ENCODE data around the gene PAN2.

DNA sequence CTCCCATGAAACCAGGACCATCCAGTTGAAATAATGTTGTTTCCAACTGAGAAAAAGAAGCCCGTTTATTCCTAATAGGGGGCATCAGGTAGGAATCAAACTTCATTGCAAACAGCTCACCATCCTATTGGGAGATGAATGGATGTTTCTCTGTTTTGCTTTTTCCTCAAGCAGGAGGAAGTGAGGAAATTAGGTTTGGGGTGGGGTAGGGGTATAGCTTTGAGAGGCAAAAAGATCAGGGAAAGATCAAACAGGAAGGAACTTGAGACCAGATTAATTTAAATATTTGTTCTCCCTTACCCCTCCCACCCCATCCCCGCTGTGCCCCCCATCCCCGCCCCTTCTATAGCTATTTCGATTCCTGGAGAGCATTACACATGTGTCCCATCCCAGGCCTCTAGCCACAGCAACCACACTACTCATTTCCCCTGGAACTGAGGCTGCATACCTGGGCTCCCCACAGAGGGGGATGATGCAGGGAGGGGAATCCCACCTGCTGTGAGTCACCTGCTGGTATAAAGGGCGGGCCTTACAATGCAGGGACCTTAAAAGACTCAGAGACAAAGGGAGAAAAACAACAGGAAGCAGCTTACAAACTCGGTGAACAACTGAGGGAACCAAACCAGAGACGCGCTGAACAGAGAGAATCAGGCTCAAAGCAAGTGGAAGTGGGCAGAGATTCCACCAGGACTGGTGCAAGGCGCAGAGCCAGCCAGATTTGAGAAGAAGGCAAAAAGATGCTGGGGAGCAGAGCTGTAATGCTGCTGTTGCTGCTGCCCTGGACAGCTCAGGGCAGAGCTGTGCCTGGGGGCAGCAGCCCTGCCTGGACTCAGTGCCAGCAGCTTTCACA lies 4.7 kb upstream of the PAN2 start, which contains the start of gene IL23A:
- no peak for TF ChIP-seq CTCF (IDR thresholded peaks at IDR 0.05)
- no peak for TF ChIP-seq POLR2A (IDR thresholded peaks at IDR 0.05)
